ENCODE data around the gene LAMP2. TPM values are rescaled to one million over a fixed set of nuclear protein-coding genes. Genes with fewer than 3 reads are reported as not detected.

Gene LAMP2
- total RNA-seq: 51.6 TPM

DNA sequence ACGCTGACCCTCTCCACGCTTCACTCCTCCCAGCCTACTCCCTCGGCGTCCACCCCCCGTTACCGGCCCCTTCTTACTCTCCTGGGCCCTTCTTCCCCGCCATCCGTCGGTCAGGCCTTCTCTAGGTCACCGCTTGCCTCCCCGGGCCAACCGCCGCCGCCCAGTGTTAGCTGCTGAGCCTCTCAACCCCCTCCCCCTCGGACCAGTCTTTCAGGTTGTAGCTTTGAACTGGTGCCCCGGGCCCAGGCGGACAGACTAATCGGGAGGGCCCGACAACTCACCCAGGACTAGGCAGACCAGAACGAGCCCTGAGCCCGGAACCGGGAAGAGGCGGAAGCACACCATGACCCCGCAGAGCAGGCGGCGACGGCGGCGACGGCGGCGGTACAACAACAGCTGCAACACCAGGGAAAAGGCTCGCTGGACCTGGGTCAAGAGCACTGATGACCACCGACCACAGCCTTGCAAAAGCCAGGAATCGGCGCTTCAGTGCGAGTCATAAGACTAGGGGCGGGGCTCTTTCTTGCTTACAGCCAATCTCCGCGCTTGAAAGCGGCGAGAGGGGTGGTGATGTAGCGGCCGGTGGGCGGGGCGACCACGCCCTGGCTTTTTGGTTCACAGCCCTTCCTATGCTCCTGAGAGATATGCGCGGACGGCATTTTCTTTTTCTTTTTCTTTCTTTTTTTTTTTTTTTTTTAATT, at the start of gene LAMP2:
Gene LAMP2, minus strand, starts transcription at position 472 of the 701 bp plus-strand sequence. Its CDS starts 127 bp downstream, at position 345.

Small RNA genes within 50 kb of the gene (small RNA-seq; reads per million reads assigned to genes)
- gene RNU7-37P (ENCODE audit: low replicate concordance): not detected

Other genes starting within 250 kb of the LAMP2 start
- 35.7 TPM for gene ZBTB33, start 218.5 kb downstream of the LAMP2 start, total RNA-seq
- gene TMEM255A, start 157.8 kb downstream of the LAMP2 start, total RNA-seq: 2.2 TPM
- not detected for gene ATP1B4, start 107.2 kb downstream of the LAMP2 start, total RNA-seq
- gene CUL4B, start 91.7 kb upstream of the LAMP2 start, total RNA-seq: 53.8 TPM
- gene MCTS1, start 134.8 kb upstream of the LAMP2 start, total RNA-seq: 32.2 TPM
- gene C1GALT1C1, start 160.8 kb upstream of the LAMP2 start, total RNA-seq: 15.7 TPM

Measured in parietal lobe (tissue), 2 donors.